A549 treated with ZK216348 at 1 μM for 4 hours (cell line): ENCODE measurements around the gene SCAMP3. TPM values are rescaled to one million over a fixed set of nuclear protein-coding genes. Genes with fewer than 3 reads are reported as not detected.

Source experiments
- total RNA-seq: library from RNA; stranded (reverse); fragments of 200-300 nt; extraction: Qiagen RNA extraction; gene quantifications from 5 replicates; pipeline ENCODE4 v1.2.3, GENCODE V29; 2022; ENCODE audit warnings: low read depth

The SCAMP3 gene
- total RNA-seq: 79.1 to 127 TPM (median 126 TPM) in 5 replicates

DNA sequence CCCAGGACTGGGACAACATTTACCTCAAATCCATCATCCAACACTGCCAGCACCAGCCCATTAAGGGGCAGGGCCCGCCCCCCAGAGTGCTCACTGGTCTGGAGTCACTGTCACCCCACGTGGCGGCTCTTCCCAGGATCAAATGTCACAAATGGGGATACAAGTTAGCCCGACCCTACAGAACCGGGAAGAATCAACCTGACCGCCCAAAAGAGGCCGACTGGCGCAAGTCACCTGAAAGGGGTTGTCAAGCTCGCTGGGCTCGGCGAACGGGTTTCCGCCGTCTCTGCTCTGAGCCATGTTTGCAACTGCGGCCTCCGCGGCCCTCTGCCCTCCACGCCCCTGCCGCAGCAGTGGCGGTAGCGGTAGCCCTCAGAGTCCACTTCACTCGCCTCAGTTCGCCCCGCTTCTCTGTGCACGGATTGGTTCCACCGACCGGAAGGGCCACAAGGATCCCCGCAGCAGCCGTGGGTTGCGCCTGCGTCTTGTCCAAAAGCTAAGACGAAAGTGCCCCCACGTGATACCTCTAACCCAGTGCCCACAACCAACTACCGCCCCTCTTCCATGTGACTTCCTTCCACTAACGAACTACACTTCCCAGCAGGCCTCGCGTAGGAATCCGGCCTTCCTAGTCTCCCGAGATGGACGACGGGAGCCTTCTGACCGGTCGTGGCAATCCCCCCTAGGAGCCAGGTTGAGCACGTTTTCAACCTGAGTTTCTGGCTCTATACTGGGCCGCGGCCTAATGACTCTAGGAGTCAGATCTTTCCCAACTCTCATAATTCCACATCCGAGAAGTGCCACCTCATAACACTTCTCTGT, at the start of gene SCAMP3:
Gene SCAMP3 (minus strand): TSS at position 509 of the 822 bp plus-strand sequence. CDS start 209 bp downstream, at position 300.

DNA sequence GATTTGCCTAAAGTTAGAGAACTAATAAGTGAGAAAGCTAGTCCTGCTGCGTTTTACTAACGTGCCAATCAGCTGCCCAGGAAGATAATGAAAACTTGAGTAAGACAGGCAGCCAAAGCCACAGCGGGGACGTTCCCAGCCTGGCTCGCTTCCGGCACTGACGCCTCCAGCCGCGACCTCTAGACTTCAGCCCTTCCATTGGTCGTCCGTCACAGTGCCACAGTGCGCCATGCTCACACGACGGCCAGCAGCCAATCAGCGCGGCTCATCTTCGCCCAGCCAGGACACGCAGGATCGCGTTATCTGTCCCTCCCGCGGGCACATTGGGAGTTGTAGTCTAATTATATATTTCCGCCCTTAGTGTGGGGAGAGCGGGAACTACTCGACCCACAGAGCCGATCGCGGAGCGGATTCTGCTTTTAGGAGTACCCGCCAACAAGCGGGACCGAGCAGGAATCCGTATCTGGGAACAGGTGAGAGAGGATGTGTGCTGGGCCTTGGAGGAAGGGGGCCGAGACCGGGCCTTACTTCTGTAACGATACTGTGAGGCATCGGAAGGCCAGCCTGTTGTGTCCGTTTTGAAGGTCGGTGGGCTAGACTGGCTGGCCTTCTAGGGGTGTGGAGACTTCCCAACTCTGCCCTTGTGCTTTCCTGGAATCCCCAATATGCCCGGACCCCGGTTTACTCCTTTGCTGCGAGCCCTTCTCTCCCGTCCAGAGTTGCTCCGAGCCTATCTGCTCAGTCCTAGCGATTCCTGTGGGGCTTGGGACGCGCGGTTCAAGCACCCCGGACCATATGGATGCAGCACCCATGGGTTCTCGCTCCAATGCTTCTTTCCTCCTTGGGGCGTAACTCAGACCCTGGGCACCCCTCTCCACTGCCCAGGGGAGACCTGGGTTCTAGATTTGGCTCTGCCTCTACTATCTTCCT, 46.6 kb upstream of the SCAMP3 start, which contains the start of gene FDPS:
Gene FDPS (plus strand): TSS at position 374 of the 930 bp plus-strand sequence. CDS start 924 bp downstream, outside the sequence.

DNA sequence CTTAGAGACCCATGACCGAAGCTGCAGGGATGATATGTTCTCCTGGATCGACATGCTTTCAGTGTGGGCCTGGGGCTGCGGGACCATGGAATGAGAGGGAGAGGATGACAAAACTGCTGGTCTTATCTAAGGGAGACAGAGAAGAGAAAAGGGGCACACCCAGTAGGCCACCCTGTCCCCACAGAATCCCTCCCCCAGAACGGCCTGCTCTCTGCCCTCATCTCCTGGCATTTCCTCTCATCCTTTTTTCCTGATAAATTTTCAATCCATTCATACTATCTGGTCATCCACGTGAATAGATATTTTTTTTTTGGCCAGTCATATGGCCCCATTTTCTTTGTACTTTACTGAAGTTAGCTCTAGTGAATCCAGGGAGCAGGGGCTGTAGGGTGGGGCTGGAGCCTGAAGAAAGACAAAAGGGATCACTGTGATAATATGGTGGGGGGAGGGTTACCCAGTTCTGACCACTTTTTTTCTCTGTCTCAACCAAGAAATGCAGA, 39.2 kb upstream of the SCAMP3 start, which contains the start of gene PKLR:
Gene PKLR (minus strand): TSS at position 97 of the 500 bp plus-strand sequence. CDS start 43 bp downstream, at position 54.

DNA sequence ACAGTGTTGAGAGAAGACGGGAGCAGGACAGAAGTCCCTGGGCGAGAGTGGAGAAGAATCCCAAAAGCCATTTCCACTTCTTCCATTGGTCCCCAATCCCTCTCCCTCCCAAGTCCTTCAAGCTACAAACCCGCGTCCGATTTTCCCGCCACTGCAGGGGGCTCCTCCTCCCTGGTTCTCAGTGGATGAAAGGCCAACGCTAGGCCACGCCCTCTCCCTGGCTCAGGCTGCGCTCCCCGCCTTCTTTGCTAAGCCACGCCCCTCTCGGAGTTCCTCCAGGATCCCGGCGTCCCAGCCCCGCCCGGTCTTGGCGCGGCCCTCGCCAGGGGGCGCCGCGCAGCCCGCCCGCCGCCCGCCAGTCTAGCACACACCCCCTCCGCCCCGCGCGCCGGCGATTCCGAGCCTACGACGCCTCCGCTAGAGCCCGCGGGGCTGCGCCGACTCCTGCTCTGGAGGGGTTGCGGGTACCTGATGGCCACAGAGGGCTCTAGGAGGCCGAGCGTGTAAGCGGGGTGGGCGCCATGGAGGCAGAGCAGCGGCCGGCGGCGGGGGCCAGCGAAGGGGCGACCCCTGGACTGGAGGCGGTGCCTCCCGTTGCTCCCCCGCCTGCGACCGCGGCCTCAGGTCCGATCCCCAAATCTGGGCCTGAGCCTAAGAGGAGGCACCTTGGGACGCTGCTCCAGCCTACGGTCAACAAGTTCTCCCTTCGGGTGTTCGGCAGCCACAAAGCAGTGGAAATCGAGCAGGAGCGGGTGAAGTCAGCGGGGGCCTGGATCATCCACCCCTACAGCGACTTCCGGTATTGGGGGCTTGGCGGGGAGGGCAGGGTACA, 15.1 kb upstream of the SCAMP3 start, which contains the start of gene HCN3:
Gene HCN3 (plus strand): TSS at position 394 of the 832 bp plus-strand sequence. CDS start 128 bp downstream, at position 522.

DNA sequence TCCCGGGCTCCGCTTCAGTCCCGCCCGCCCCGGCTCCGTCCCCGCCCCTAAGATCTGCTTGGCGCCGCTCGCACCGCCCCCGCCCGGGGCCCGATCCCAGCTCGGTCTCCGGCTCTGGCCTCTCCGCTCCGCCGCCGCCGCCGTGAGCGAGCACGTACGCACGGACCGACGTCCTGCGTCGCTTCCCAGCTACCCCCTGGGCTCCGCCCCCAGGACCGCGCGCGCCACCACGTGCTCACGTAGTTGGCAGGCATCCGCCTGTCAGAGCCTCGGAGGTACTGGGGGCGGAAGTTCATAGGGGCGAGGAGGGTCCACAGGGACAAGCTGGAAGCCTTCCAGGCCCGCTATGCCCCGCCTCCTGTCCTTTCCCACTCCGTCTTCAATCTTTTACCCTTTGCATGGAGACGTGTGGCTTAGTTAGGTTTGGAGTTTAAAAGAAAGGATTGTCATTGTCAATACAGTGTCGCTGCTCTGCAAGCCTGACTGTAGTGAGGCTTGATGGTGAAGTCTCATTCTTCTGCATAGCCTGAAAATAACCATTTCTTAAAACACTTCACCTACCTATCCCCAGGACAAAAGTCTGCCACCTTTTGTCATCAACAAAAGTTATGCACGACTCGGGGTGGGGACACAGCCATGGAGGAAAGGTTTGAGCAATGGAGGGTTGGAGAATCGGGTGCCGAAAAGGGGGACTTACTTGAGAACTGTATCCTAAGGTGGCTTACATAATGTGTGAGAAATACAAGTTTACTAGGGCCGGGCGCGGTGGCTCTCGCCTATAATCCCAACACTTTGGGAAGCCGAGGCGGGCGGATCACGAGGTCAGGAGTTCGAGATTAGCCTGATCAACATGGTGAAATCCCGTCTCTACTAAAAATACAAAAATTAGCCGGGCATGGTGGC, 11.4 kb upstream of the SCAMP3 start, which contains the start of gene CLK2:
Gene CLK2 (minus strand): TSS at position 162 of the 903 bp plus-strand sequence. CDS start 2,527 bp downstream, outside the sequence.

DNA sequence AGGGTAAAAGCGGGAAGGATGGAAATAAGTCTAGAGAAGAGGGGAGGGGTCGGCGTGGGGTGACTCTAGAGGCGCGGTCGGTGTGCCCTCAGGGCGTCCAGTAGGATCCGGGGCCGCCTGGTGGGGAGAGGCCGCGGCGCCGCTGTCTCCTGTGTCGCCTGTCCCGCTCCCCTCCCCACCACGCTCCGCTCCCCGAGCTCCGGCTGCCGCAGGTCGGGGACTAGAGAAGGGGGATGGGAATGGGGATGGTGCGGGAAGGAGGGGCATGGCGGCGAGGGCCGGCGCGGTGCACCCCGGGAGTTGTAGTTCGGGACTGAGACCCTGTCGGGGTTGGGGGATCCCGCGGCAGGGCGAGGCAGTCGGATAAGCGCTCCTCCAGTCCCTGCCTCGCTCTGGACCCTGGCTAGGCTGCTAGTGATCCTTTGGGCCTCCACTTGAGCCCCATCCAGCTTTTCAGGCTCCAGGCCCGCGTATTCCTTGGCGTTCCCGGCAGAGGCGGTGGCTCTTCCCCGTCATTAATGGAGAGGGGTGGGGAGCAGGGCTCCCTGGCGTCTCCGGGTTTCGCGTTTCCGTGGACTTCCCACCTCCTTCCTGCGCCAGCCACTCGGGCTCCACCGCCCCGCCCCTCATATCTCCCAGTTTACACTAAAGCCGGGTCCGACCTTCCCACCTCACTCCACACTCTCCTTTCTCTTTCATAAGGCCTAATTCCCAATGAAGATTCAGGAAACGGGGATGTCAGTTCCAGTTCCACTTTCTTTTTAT, 6.7 kb downstream of the SCAMP3 start, which contains the start of gene ENTREP3:
Gene ENTREP3 (minus strand): TSS at position 241 of the 765 bp plus-strand sequence. CDS start 606 bp downstream, outside the sequence.

DNA sequence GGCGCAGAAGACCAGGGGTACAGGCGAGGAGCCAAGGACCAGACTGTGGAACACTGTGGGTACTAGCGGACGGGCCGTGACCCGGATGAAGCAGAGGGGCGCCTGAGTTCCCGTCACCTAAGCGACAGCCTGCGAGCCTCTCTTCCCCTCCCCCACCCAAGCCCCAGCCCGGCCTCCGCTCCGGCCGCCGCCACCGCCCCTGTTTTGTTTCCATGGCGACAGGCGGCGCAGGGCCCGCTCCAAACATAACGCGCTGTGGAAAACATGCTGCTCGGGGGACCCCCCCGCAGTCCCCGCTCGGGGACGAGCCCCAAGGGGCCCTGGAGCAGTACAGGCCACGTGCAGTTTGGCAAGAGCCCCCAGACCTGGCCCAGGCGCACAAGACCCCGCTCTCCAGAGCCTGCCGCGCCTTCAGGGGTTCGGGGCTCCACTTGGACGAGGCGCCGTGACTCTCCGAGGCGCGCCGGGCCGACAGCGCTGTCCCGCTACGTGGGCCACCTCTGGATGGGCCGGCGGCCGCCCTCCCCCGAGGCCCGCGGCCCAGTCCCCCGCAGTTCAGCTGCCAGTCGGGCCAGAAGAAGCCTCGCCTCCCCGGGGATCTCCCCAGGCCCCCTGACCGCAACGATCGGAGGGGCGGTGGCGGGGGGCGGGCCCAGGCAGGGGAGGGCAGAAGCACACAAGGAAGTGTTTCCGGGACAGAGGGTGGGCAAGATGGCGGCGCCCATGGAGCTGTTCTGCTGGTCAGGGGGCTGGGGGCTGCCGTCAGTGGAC, 53.4 kb downstream of the SCAMP3 start, which contains the start of gene MTX1:
Gene MTX1 (plus strand): TSS at position 155 of the 771 bp plus-strand sequence. CDS start 110 bp downstream, at position 265.

DNA sequence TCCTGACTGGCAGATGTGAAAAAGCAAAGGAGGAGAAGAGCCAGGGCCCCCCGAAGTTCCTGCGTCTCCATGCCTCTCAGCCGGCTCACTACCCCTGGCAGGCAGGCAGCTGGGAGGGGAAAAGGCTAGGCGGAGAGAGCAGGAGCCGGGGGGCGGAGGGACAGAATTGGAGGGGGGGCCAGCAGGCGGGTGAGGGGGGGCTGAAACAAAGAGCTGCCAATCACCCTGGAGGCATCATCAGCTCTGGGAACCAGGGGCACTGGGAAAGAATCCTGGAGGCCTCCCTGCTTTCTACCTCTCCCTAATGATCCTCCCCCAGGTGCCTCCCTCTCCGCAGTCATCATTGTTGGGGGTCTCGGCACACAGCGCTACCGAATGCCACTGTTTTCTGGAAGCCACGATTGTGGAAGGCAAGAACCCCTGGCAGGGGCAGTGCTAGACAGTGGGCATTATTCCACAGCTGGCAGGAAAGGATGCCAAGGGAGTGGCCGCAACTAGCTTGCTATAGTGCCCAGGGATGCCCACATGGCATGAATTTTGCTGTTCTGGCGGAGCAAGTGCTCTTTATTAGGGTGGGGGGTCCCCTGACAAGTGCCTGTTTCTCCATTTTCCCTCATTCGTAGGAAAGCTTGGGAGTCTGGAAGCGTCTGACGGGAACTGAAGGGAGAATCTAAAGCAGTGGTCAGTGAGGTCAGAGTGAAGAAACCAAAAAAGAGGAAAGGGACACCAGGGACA, 54.2 kb downstream of the SCAMP3 start, which contains the start of gene THBS3:
Gene THBS3 (minus strand): TSS at position 92 of the 735 bp plus-strand sequence. CDS start 21 bp downstream, at position 71.

Other genes starting within 250 kb of the SCAMP3 start
- 0.47 to 0.72 TPM (median 0.64 TPM) in 4 of 5 replicates, not detected in the other for gene DCST2, start 228.6 kb downstream of the SCAMP3 start, total RNA-seq
- not detected in 5 replicates for gene DCST1, start 228.5 kb downstream of the SCAMP3 start, total RNA-seq
- 43.4 to 105 TPM (median 89.4 TPM) in 5 replicates for gene ADAM15, start 211.0 kb downstream of the SCAMP3 start, total RNA-seq
- 7.5 to 11.6 TPM (median 10.4 TPM) in 5 replicates for gene EFNA4, start 198.6 kb downstream of the SCAMP3 start, total RNA-seq
- gene EFNA3, start 183.5 kb downstream of the SCAMP3 start, total RNA-seq: 5.0 to 6.2 TPM (median 5.8 TPM) in 5 replicates
- 25.9 to 37.5 TPM (median 31.4 TPM) in 5 replicates for gene EFNA1, start 134.5 kb downstream of the SCAMP3 start, total RNA-seq
- gene SLC50A1, start 126.5 kb downstream of the SCAMP3 start, total RNA-seq: 30.3 to 36.9 TPM (median 34.9 TPM) in 5 replicates
- gene DPM3, start 121.8 kb downstream of the SCAMP3 start, total RNA-seq: 48.3 to 103 TPM (median 102 TPM) in 5 replicates
- gene KRTCAP2, start 89.1 kb downstream of the SCAMP3 start, total RNA-seq: 165 to 271 TPM (median 248 TPM) in 5 replicates
- 1.0 to 3.1 TPM (median 1.8 TPM) in 5 replicates for gene TRIM46, start 88.5 kb downstream of the SCAMP3 start, total RNA-seq
- gene THBS3, start 54.5 kb downstream of the SCAMP3 start, total RNA-seq: 6.7 to 10.8 TPM (median 9.2 TPM) in 5 replicates
- gene MTX1, start 53.7 kb downstream of the SCAMP3 start, total RNA-seq: 53.5 to 74.7 TPM (median 69.1 TPM) in 5 replicates
- 20.0 to 40.0 TPM (median 36.8 TPM) in 5 replicates for gene ENTREP3, start 6.9 kb downstream of the SCAMP3 start, total RNA-seq
- gene CLK2, start 11.1 kb upstream of the SCAMP3 start, total RNA-seq: 20.3 to 31.8 TPM (median 29.7 TPM) in 5 replicates
- 2.0 to 6.6 TPM (median 5.5 TPM) in 5 replicates for gene HCN3, start 15.1 kb upstream of the SCAMP3 start, total RNA-seq
- 0.07 TPM in 1 of 5 replicates, not detected in the others for gene PKLR, start 39.1 kb upstream of the SCAMP3 start, total RNA-seq
- gene FDPS, start 46.5 kb upstream of the SCAMP3 start, total RNA-seq: 159 to 192 TPM (median 173 TPM) in 5 replicates
- gene RUSC1, start 58.5 kb upstream of the SCAMP3 start, total RNA-seq: 31.4 to 61.5 TPM (median 56.9 TPM) in 5 replicates